GM23338 (cell line): ENCODE results near the gene PLAAT5.

Experiments used
- EZH2 ChIP-seq: fragments of 200-600 bp; sonication (generic); IDR thresholded peaks from one replicate; pipeline ENCODE4 v1.8.0; 2017; ENCODE audit warnings: antibody characterized with exemption, mild to moderate bottlenecking, low read depth; ENCODE audit not compliant: unreplicated experiment
- EZH2phosphoT487 ChIP-seq: fragments of 200-600 bp; sonication (generic); IDR thresholded peaks from one replicate; pipeline ENCODE4 v1.8.1; 2018; ENCODE audit warnings: antibody characterized with exemption; ENCODE audit not compliant: unreplicated experiment
- JUNB ChIP-seq: IDR thresholded peaks from one replicate; pipeline ENCODE4 v1.6.1; 2016; ENCODE audit warnings: antibody characterized with exemption; ENCODE audit not compliant: unreplicated experiment
- POLR2AphosphoS5 ChIP-seq: IDR thresholded peaks from 2 replicates; pipeline ENCODE4 v1.6.1; 2016; ENCODE audit warnings: antibody characterized with exemption, low read depth
- STAT1 ChIP-seq: IDR thresholded peaks from one replicate; pipeline ENCODE4 v1.6.1; 2016; ENCODE audit warnings: antibody characterized with exemption; ENCODE audit not compliant: unreplicated experiment
- ZNF331 ChIP-seq: fragments of 250-450 bp; sonication (Bioruptor Pico); IDR thresholded peaks from 2 replicates; pipeline ENCODE4 v1.5.0; 2020; ENCODE audit warnings: low read depth, mild to moderate bottlenecking, moderate library complexity
- TF ChIP-seq, protein P1 (sequence below), 2 experiments: fragments of 200-600 bp in 1 of 2; sonication (generic) in 1 of 2; conservative IDR thresholded peaks; 2 replicates each; pipeline versions ENCODE4 v1.5.1 to v1.6.1; 2016 to 2017; ENCODE audit warnings: antibody characterized with exemption in 2 of 2, low read depth in 2 of 2, mild to moderate bottlenecking in 2 of 2, moderate library complexity in 1 of 2
- TF ChIP-seq, protein P2 (sequence below): IDR thresholded peaks from one replicate; pipeline ENCODE4 v1.6.1; 2018; ENCODE audit warnings: antibody characterized with exemption; ENCODE audit not compliant: unreplicated experiment

DNA sequence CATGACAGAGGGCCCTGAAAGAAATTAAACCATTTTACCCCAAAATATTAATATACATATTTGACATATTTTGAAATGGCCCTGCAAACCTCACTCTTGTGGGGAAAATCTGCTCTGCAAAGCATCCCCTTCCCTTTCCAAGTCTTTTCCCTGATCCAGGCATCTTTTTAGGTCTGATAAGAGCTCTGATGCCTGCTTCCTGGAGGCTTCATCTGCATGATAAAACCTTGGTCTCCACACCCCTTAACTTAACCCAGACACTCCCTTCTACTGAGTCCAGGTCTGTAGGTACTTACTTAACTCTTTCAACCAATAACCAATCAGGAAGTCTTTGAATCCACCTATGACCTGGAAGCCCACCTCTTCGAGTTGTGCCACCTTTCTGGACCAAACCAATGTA is 13.1 kb upstream of the PLAAT5 start:
- TF ChIP-seq POLR2AphosphoS5 (no peak), EZH2 (no peak), EZH2phosphoT487 (no peak), JUNB (no peak), STAT1 (no peak), ZNF331 (CRISPR knock-in tag) (no peak)
- TF ChIP-seq, protein P1, sequence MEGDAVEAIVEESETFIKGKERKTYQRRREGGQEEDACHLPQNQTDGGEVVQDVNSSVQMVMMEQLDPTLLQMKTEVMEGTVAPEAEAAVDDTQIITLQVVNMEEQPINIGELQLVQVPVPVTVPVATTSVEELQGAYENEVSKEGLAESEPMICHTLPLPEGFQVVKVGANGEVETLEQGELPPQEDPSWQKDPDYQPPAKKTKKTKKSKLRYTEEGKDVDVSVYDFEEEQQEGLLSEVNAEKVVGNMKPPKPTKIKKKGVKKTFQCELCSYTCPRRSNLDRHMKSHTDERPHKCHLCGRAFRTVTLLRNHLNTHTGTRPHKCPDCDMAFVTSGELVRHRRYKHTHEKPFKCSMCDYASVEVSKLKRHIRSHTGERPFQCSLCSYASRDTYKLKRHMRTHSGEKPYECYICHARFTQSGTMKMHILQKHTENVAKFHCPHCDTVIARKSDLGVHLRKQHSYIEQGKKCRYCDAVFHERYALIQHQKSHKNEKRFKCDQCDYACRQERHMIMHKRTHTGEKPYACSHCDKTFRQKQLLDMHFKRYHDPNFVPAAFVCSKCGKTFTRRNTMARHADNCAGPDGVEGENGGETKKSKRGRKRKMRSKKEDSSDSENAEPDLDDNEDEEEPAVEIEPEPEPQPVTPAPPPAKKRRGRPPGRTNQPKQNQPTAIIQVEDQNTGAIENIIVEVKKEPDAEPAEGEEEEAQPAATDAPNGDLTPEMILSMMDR (conservative IDR thresholded peaks at IDR 0.05; ENCODE audit: low read depth in 2 of 2) = no peak
- TF ChIP-seq, protein P2, sequence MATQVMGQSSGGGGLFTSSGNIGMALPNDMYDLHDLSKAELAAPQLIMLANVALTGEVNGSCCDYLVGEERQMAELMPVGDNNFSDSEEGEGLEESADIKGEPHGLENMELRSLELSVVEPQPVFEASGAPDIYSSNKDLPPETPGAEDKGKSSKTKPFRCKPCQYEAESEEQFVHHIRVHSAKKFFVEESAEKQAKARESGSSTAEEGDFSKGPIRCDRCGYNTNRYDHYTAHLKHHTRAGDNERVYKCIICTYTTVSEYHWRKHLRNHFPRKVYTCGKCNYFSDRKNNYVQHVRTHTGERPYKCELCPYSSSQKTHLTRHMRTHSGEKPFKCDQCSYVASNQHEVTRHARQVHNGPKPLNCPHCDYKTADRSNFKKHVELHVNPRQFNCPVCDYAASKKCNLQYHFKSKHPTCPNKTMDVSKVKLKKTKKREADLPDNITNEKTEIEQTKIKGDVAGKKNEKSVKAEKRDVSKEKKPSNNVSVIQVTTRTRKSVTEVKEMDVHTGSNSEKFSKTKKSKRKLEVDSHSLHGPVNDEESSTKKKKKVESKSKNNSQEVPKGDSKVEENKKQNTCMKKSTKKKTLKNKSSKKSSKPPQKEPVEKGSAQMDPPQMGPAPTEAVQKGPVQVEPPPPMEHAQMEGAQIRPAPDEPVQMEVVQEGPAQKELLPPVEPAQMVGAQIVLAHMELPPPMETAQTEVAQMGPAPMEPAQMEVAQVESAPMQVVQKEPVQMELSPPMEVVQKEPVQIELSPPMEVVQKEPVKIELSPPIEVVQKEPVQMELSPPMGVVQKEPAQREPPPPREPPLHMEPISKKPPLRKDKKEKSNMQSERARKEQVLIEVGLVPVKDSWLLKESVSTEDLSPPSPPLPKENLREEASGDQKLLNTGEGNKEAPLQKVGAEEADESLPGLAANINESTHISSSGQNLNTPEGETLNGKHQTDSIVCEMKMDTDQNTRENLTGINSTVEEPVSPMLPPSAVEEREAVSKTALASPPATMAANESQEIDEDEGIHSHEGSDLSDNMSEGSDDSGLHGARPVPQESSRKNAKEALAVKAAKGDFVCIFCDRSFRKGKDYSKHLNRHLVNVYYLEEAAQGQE = no peak
